Left colon (tissue), 2 donors: ENCODE results near the gene ZNF398. TPM values are rescaled to one million over a fixed set of nuclear protein-coding genes. Genes with fewer than 3 reads are reported as not detected.
A peak's percentile ranks its signal among the peaks of the same experiment; 100 is the strongest.
"Not testable (repeated sequence)": the region's sequence is repeated elsewhere in the genome, so short reads cannot be mapped to it uniquely, and the experiment has no call there.

Source experiments
- ATAC-seq: fragments of 200-7000 bp; cut with Tn5 transposase; one replicate; pipeline ENCODE4 v1.9.1; 2020; ENCODE audit warnings: mild to moderate bottlenecking, moderate library complexity
- DNase-seq, 2 donors: peaks; one replicate each; pipeline ENCODE4 v3.0.0-alpha.2; 2020
- intact Hi-C, 2 donors: fragments of 100-400 bp; cut with DNase I in 1 of 2; cut with micrococcal nuclease in 1 of 2; formaldehyde crosslinking; loops; one replicate each; pipeline versions ENCODE4 v1.11.2 to v1.14.0; 2022; cut with DNase I, micrococcal nuclease
- long read RNA-seq: library from polyadenylated mRNA; unstranded; transcript quantifications from one replicate; pipeline ENCODE4 v2.0.0, GENCODE V29; 2021
- total RNA-seq, 2 donors: library from RNA; stranded (reverse); fragmentation: NEBNext Ultra II Directional; extraction: Animal tissue kit (Norgen Biotek cat#: 25700); gene quantifications; one replicate each; pipeline ENCODE4 v1.2.1, GENCODE V29; 2021
- donor health status: DM: no; HTN: no; CAD: no.
- donor health status: DM: yes; HTN: yes; CAD: no.

ZNF398 gene, protein sequence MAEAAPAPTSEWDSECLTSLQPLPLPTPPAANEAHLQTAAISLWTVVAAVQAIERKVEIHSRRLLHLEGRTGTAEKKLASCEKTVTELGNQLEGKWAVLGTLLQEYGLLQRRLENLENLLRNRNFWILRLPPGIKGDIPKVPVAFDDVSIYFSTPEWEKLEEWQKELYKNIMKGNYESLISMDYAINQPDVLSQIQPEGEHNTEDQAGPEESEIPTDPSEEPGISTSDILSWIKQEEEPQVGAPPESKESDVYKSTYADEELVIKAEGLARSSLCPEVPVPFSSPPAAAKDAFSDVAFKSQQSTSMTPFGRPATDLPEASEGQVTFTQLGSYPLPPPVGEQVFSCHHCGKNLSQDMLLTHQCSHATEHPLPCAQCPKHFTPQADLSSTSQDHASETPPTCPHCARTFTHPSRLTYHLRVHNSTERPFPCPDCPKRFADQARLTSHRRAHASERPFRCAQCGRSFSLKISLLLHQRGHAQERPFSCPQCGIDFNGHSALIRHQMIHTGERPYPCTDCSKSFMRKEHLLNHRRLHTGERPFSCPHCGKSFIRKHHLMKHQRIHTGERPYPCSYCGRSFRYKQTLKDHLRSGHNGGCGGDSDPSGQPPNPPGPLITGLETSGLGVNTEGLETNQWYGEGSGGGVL
- total RNA-seq, result 10 to 100 TPM in 1 of 2 donors, 1 to 10 TPM in 1; 9.9 to 11.0 TPM
- long read RNA-seq, partial matches to known transcripts, result 1 of 7 reads
- long read RNA-seq, other reads (novel, unspliced or antisense), result 4 of 7 reads

DNA sequence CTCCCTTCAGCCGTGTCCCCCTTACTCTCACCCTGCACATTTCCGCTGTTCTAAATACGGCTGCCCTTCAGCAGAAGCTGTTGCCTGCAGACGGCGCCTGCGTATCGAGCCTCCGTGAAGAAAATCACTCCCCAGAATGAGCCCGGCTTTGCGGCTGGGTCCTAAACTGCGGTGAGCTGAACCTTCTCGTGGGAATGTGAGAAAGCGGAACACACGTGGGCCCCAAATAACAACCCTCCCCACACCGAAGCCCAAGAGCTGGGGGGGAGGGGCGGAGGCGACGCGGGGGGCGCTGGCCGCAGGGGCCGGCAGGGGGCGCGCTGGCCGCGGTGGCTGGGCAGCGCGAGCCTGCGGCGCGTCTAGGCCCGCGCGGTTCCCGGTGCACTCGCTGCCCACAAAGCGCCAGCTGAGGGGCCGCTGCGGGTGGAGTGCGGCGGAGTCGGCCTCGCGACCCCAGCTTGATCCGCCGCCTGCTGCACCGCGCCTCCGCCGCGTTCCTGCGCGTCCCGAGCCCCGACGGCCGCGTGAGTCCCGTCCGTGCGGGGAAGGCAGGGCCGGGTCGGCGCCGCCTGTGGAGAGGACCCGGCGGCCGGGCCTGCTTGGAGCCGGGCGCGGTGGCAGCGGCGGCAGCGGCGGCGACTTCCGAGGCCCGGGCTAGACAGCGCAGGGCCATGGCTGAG lies at the start of gene ZNF398:
Gene ZNF398 (plus strand): TSS at position 382 of the 680 bp plus-strand sequence. CDS start 290 bp downstream, at position 672.
- intact Hi-C loops, result no loop called here
- DNase-seq, result peak; percentile 59 to 81
- ATAC-seq, result peak; percentile 83

DNA sequence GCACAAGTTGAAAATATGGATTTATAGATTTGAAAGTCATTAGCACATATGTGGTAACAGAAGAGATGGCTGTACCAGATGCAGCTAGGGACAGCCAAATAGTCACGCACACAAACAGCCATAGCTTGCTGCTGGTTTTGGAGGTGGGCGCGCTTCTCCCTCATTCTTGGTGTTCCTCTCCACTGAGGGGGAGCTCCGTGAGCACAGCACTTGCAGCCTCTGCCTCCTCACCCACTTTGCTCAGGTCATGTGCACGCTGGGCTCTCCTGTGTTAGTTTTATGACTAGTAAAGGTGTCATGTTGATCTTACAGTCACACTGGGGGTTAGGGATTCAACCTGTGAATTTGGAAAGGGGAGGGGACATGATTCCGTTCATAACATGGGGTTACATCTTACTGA lies 48.2 kb upstream of the ZNF398 start:
- intact Hi-C loops, result loop anchor here in 1 of 2 donors (10.0 kb wide), 1 partner anchor 94 kb away; no protein-coding TSS in a partner anchor
- no peak for ATAC-seq

DNA sequence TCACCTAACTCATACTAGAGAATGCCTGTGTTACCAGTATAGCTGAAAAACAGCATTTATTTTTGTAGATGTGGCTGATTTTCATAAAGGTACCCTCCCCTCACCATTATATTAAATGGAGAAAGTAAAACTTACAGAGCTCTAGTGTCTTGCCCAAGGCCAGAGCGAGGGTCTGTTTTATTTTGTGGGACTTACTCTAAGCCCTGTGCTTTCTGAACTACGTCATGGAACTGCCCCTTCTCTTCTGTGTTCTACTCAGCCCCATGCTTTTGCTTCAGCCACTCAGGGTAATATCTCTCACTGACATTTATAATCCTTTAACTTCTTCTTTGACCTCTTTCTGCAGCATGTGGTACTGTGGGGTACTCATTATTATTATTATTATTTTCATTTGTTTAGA lies 46.4 kb upstream of the ZNF398 start:
- ATAC-seq (no peak), DNase-seq (no peak)
- intact Hi-C loops, result no loop called here

More for the DNA sequence above, 48.2 kb upstream of the ZNF398 start:
- DNase-seq, result no peak

DNA sequence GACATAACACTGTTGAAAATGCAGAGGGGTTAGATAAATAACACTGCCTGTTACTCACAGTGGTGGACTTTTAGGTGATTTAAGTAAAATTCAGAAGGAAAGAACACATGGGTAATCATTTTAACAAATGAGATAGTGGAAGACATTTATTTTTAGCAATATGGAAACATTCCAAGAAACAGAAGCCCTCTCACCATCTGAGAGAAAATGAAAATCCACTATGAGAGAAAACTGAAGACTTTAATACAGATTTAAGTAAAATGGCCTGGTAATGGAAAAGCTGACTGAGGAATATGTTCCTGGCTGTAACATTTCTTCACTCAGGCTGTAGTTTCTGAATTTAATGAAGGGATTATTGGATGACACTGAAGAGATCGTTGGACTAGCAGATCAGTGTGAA lies 44.6 kb upstream of the ZNF398 start:
- DNase-seq (no peak), ATAC-seq (no peak)
- intact Hi-C loops, result no loop called here

DNA sequence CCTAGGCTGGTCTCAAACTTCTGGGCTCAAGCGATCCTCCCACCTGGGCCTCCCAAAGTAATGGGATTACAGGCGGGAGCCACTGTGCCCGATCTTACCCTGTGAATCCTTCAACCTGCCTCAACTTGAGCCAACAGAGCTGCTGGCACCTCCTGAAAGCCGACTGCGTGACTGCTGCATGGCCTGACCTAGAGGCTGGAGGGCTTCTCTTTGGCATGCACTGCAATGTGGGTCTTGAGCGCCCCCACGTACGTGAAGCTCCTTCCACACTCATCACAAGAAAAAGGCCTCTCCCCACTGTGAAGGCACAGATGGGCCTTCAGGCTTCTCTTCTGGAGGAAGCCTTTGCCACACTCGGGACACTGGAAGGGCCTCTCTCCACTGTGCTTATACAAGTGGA lies 43.8 kb upstream of the ZNF398 start:
- intact Hi-C loops, result no loop called here

DNA sequence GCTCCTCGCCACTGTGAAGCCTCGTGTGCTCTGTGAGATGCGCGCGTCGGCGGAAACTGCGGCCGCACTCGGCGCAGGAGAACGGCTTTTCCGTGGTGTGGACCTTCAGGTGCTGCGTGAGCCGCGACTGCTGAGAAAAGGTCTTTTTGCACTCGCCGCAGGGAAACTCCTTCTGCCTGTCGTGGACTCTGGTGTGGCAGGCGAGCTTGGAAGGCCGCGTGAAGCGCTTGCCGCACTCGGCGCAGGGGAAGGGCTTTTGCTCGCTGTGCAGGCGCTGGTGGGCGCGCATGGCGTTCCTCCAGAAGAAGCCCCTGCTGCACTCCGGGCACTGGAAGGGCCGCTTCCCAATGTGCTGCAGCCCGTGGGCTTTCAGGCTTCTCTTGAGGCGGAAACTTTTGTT lies 43.0 kb upstream of the ZNF398 start:
- intact Hi-C loops, result no loop called here
- DNase-seq, result no peak
- no peak for ATAC-seq

More for the DNA sequence above, 43.8 kb upstream of the ZNF398 start:
- DNase-seq, result no peak
- ATAC-seq, result no peak

DNA sequence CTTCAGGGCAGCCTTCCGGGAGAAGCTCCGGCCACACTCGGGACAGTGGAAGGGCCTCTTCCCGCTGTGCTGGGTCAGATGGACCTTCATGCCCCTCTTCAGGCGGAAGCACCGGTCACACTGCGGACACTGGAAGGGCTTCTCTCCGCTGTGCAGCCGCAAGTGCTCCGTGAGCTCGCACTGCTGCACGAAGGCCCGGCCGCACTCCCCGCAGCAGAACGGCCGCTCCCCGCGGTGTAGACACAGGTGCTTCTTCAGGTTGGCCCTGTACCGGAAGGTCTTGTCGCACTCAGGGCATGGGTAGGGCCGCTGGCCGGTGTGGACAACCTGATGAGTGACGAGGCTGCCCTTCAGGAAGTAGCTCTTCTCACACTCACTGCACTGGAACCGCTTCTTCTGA lies 42.5 kb upstream of the ZNF398 start:
- DNase-seq (no peak), ATAC-seq (no peak)
- intact Hi-C loops, result no loop called here

DNA sequence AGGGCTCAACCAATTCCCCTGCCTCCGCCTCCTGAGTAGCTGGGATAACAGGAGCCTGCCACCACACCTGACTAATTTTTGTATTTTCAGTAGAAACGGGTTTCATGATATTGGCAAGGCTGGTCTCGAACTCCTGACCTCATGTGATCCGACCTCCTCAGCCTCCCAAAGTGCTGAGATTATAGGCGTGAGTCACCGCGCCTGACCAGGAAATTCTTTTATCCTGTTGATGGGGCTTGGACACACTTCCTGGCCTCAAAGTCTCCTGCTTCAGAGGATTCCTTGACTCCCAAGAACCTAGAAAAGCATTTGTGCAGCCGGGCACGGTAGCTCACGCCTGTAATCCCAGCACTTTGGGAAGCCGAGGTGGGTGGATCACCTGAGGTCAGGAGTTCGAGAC lies 37.3 kb upstream of the ZNF398 start:
- DNase-seq (no peak), ATAC-seq (no peak)
- intact Hi-C loops, result no loop called here

DNA sequence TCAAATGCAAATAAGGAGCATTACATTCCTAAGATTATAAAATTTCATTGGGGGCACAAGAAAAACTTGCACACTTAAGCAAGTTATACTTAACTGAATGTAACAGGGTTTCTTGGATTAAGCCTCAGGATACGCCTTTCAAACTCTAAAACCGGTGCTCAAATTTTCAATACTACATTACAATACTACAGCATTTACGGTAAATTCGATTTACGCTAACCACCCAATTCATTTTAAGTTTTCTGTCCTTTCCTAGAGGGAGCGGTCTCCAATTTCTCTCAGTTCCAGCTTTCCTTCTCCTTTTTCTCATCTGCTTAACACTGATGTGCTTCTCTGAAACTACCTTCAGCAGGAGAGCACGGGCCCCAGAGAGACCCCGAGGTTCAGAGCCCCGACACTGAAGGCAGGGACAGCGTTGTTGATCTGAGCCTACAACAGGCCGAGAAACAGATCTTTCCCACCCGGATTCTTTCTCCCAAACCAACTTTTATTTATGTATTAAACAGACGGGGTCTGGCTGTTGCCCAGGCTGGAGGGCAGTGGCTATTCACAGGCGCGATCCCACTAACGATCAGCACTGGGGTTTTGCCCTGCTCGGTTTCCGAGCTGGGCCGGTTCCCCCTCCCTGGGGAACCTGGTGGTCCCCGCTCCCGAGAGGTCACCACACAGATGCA lies 21.9 kb upstream of the ZNF398 start:
- ATAC-seq (no peak), DNase-seq (no peak)
- intact Hi-C loops, result no loop called here

DNA sequence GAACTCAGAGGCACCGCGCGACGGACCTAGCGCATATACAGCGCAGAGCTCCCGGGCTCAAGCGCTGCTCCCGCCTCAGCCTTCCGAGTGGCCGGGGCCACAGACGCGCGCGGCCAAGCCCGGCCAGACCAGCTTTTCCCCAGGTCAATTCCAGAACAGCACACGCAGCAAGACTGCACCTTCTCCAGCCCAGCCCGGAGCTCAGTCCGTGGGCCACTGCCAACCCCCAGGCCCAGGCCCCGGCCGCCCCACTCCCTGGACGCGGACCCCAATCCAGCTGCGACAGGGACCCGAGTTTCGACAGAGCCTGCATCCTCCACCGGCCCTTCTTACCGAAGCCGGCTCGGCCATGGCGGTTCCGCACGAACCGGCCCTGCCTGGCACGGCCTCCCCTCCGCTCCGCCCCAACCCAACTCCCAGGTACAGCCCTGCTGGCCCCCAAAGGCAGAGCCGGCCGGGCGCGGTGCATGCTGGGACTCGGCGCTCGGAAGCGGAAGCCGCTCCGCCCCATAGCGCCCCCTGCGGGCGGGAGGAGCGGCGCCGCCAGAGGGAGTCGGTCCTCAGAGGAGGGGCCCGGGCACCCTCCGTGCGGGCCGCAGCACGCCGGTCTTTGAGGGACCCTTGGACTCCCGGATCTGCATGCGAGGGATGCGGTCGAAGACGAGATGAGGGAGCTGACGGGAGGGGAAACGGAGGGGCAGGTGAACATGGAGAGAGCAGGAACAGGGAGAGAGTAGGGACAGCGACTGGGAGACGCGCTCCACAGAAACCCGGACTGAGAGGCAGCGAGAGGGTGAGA lies 21.2 kb upstream of the ZNF398 start, which contains the start of gene ZNF425:
Gene ZNF425 (minus strand): TSS at position 462 of the 799 bp plus-strand sequence. CDS start 111 bp downstream, at position 351.
- ATAC-seq, result peak; percentile 88
- intact Hi-C loops, result no loop called here
- DNase-seq, result peak; percentile 92 to 95

DNA sequence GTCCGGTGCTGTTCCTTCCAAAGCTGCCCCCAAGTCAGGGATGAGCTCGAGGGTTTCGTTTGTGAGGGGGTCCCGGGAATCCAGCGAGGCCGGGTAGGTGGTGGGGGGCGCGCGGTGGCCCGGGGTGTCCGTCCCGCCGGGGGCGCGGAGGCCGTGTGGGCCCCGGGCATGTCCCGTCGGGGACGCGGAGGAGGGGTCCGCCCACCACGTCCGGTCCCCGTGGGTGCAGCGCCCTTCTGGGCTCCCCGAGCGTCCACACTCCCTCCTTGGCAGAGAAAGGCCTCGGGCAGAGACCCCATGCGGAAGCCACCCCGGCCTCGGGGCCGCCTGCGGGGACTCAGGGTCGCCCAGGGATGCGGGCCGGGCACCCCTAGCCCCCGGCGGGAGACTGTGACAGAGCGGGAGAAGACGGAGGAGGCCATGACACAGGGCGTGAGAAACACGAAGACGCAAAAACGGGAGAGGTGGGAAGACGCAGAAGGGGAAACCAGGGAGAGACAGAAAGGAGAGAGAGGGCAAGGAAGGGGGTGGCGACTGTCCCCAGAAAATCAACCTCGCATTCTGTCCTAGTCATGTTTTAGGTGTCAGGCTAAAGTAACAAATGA lies 20.5 kb upstream of the ZNF398 start:
- DNase-seq, result peak; percentile 42 to 71
- intact Hi-C loops, result no loop called here
- ATAC-seq, result peak; percentile 51

DNA sequence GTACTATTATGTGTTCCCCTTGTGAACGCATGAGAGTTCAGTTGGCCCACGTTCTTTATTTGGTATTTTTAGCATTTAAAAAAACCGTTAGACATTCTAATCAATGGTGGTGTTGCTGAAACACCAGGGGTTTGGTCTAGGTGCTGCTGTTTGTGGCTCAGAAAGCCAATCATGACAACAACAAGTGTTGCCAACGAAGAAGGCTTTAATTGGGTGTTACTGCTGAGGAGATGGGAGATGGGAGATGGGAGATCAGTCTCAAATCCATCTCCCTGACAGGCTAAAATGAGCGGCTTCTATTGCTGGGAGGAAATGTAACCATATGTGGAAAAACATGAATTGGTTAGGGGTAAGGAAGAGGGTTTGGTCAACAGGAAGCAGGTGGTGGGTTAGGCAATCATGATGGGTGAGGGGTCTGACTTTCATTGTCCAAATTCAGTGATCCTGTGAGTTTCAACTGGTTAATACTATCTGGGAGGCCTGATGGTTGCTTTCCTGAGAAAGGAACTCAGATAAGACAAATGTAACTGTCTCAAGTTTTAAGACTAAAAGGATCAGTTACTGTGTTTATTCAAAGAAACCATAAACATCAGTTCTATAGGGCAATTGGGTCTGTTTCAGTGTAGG lies 16.6 kb upstream of the ZNF398 start:
- ATAC-seq, result no peak
- intact Hi-C loops, result no loop called here
- no peak for DNase-seq

DNA sequence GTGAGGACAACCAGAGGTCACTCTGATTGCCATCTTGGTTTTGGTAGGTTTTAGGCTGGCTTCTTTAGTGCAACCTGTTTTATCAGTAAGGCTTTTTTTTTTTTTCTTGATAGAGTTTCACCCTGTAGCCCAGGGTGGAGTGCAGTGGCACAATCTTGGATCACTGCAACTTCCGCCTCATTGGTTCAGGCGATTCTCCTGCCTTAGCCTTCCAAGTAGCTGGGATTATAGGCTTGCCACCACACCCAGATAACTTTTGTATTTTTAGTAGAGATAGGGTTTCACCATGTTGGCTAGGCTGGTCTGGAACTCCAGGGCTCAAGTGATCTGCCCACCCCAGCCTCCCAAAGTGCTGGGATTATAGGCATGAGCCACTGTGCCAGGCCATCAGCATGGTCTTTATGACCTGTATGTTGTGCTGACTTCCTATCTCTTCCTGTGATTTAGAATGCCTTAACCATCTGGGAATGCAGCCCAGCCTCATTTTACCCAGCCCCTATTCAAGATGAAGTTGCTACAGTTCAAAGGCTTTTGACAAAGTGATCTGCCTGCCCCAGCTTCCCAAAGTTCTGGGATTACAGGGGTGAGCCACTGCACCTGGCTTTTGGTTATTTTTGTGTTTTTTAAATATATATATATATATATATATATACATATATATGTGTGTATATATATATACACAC lies 14.1 kb upstream of the ZNF398 start:
- DNase-seq (no peak), ATAC-seq (no peak)
- intact Hi-C loops, result no loop called here

DNA sequence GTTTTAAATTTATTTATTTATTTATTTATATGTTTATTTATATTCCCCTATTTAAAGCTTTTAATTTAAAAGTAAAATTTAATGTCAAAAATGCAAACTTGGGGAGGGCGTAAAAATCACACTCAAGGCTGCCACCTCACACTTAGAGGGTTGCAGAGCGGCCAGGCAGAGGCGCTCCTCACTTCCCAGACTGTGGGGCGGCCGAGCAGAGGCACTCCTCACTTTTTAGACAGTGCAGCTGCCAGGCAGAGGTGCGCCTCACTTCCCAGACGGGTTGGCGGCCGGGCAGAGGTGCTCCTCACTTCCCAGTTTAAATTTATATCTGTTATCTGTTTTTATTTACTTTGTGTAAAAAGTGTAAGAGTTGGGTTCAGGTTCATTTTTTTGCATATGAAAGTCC lies 11.1 kb upstream of the ZNF398 start:
- intact Hi-C loops, result no loop called here
- DNase-seq (no peak), ATAC-seq (no peak)

DNA sequence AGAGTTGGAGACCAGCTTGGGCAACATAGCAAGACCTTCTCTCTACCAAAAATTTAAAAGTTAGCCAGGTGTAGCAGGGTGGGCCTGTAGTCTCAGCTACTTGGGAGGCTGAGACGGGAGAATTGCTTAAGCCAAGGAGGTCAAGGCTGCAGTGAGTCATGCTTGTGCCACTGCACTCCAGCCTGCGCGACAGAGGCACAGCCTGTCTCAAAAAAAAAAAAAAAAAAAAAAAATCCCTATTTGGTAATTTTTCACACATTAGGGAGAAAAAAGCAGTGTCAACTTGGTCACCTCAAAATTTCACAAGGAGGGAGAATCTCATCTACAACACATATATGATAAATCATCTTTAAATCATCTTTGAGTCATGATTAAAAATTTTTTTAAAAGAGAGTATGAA lies 6.4 kb upstream of the ZNF398 start:
- ATAC-seq, result no peak
- intact Hi-C loops, result no loop called here

DNA sequence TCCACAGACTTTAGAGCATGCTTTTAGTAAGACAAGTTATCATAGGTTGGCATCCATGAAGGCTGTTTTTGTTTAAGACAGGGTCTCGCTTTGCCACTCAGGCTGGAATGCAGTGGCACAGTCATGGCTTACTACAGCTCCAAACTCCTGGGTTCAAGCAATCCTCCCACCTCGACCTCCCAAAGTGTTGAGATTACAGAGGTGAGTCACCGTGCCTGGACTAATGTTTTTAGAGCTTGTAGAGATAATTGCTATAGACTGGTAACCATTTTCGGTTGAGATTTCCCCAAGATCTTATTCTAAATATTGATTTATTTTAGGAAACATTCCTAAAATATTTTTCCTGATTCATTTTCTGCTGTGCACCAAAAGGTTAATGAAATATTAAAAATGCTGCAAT lies 5.4 kb upstream of the ZNF398 start:
- DNase-seq (no peak), ATAC-seq (no peak)
- intact Hi-C loops, result no loop called here

More for the DNA sequence above, 6.4 kb upstream of the ZNF398 start:
- DNase-seq, result no peak

DNA sequence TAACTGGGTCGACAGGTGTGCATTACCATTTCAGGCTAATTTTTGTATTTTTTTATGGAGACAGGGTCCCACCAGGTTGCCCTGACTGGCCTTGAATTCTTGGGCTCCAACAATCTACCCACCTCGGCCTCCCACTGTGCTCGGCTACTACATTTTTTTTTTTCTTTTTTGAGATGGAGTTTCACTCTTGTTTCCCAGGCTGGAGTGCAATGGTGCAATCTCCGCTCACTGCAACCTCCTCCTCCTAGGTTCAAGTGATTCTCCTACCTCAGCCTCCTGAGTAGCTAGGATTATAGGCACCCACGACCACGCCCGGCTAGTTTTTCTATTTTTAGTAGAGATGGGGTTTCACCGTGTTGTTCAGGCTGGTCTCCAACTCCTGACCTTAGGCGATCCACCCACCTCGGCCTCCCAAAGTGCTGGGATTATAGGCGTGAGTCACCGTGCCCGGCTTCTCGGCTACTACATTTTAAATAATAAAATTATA lies 2.8 kb upstream of the ZNF398 start:
- peak in 1 of 2 donors; percentile 8 for DNase-seq
- ATAC-seq, intact Hi-C loops: not testable (repeated sequence)
